Panc1 (cell line): ENCODE measurements around the gene FAM149A. TPM values are rescaled to one million over a fixed set of nuclear protein-coding genes. Genes with fewer than 3 reads are reported as not detected.

Experiments used
- ATAC-seq: fragments of 200-7000 bp; cut with Tn5 transposase; 2 replicates; pipeline ENCODE4 v1.9.1; 2020; ENCODE audit warnings: mild to moderate bottlenecking, moderate library complexity
- BruUV-seq: library from RNA; stranded (reverse); fragments of 400-500 nt; replicated peaks from 2 replicates; lab custom pipeline; 2021; lab: Mats Ljungman, UMichigan
- CTCF ChIA-PET: fragments of 300-600 bp; sonication (Branson Sonifier 250); formaldehyde crosslinking; loops from one replicate; lab custom pipeline; 2022; ENCODE audit warnings: antibody characterized with exemption; lab: Charles Lee
- POLR2A ChIA-PET: fragments of 300-600 bp; sonication (Branson Sonifier 250); formaldehyde crosslinking; loops from one replicate; lab custom pipeline; 2022; ENCODE audit warnings: antibody characterized with exemption; lab: Charles Lee
- DNase-seq: peaks from one replicate; pipeline ENCODE4 v3.0.0-alpha.2; 2010; ENCODE audit warnings: low read depth, low spot score
- H3K27ac ChIP-seq: 2 replicates; pipeline ENCODE4 v1.5.1; 2011; ENCODE audit warnings: mild to moderate bottlenecking, low read length, inconsistent platforms
- H3K27me3 ChIP-seq: fragments of 200-500 bp; sonication (Bioruptor generic); 2 replicates; pipeline ENCODE4 v1.6.0; 2014; ENCODE audit warnings: low read length, inconsistent platforms; ENCODE audit not compliant: control insufficient read depth, insufficient read depth
- H3K36me3 ChIP-seq: fragments of 200-500 bp; sonication (Bioruptor generic); 2 replicates; pipeline ENCODE4 v1.5.1; 2014; ENCODE audit warnings: inconsistent platforms, mild to moderate bottlenecking, low read length, moderate library complexity; ENCODE audit not compliant: control insufficient read depth, insufficient read depth
- H3K4me1 ChIP-seq: 2 replicates; pipeline ENCODE4 v1.5.1; 2011; ENCODE audit warnings: inconsistent platforms, mild to moderate bottlenecking, low read length, moderate library complexity; ENCODE audit not compliant: control insufficient read depth, insufficient read depth
- H3K4me3 ChIP-seq, 2 experiments: 2 replicates each; pipeline ENCODE4 v1.5.1; 2011 to 2012; ENCODE audit warnings: low read depth in 2 of 2, low read length in 2 of 2, mild to moderate bottlenecking in 2 of 2, inconsistent platforms in 1 of 2, moderate library complexity in 1 of 2
- H3K9me3 ChIP-seq: fragments of 200-500 bp; sonication (Bioruptor generic); 2 replicates; pipeline ENCODE4 v1.5.1; 2014; ENCODE audit warnings: low read depth, mild to moderate bottlenecking, inconsistent platforms, low read length, moderate library complexity; ENCODE audit not compliant: control insufficient read depth, insufficient read depth
- POLR2AphosphoS5 ChIP-seq: IDR thresholded peaks from 2 replicates; pipeline ENCODE4 v1.6.1; 2012; ENCODE audit warnings: mild to moderate bottlenecking, low read depth, low read length, moderate library complexity
- SIN3A ChIP-seq: IDR thresholded peaks from 2 replicates; pipeline ENCODE4 v1.6.1; 2012; ENCODE audit warnings: low read depth, mild to moderate bottlenecking, low read length, moderate library complexity, borderline replicate concordance; ENCODE audit not compliant: insufficient read depth
- TCF7L2 ChIP-seq: IDR thresholded peaks from 2 replicates; pipeline ENCODE4 v1.6.1; 2011; ENCODE audit warnings: mild to moderate bottlenecking, low read depth, low read length, inconsistent platforms
- in situ Hi-C: cut with HindIII; loops from 2 replicates; pipeline ENCODE4 v1.10.0; 2016; ENCODE audit warnings: low sequenced_read_pairs, low pct_unique_long_range_greater_than_20kb
- intact Hi-C: fragments of 100-400 bp; cut with micrococcal nuclease; formaldehyde crosslinking; loops from one replicate; pipeline ENCODE4 v1.10.0; 2022; ENCODE audit not compliant: unreplicated experiment
- total RNA-seq: library from RNA; stranded (reverse); gene quantifications from one replicate; pipeline ENCODE4 v1.2.1, GENCODE V29; 2021; ENCODE audit not compliant: unreplicated experiment
- TF ChIP-seq, protein P1 (sequence below), 2 experiments: IDR thresholded peaks; 2 replicates each; pipeline ENCODE4 v1.6.1; 2011 to 2012; ENCODE audit warnings: low read depth in 2 of 2, control low read depth in 1 of 2, low read length in 1 of 2, mild to moderate bottlenecking in 1 of 2, moderate library complexity in 1 of 2; ENCODE audit not compliant: insufficient read depth in 1 of 2
- TF ChIP-seq, protein P2 (sequence below): fragments of 450-650 bp; IDR thresholded peaks from 2 replicates; pipeline ENCODE4 v1.5.1; 2017; ENCODE audit warnings: mild to moderate bottlenecking

The FAM149A gene
- total RNA-seq, 1 experiment from 2014 or later, result 0.13 TPM

DNA sequence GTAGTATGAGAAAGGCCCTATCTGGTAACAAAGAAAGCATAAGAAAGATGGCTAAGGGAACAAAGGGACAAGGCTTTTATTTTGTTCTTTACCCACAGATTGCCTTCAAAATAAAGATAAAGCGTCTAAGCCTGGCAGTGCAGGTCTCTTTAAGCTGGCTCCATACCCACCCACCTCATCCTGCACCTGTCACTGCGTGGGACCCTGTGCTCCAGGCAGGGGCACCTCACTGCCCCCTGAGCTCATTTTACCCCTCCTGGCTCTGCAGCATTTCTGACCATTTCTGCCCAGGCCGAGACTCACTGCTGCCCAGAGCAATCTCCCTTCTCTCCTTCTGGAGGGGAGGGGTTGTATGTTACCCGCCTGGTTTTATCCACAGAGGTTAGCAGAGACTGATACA, 85.2 kb downstream of the FAM149A start:
- BruUV-seq, result no TSS peak
- no peak for DNase-seq
- H3K9me3 ChIP-seq, result no peaks in the 10 kb centered on the region
- intact Hi-C loops (no loop called here), in situ Hi-C loops (no loop called here)
- TF ChIP-seq, protein P1, sequence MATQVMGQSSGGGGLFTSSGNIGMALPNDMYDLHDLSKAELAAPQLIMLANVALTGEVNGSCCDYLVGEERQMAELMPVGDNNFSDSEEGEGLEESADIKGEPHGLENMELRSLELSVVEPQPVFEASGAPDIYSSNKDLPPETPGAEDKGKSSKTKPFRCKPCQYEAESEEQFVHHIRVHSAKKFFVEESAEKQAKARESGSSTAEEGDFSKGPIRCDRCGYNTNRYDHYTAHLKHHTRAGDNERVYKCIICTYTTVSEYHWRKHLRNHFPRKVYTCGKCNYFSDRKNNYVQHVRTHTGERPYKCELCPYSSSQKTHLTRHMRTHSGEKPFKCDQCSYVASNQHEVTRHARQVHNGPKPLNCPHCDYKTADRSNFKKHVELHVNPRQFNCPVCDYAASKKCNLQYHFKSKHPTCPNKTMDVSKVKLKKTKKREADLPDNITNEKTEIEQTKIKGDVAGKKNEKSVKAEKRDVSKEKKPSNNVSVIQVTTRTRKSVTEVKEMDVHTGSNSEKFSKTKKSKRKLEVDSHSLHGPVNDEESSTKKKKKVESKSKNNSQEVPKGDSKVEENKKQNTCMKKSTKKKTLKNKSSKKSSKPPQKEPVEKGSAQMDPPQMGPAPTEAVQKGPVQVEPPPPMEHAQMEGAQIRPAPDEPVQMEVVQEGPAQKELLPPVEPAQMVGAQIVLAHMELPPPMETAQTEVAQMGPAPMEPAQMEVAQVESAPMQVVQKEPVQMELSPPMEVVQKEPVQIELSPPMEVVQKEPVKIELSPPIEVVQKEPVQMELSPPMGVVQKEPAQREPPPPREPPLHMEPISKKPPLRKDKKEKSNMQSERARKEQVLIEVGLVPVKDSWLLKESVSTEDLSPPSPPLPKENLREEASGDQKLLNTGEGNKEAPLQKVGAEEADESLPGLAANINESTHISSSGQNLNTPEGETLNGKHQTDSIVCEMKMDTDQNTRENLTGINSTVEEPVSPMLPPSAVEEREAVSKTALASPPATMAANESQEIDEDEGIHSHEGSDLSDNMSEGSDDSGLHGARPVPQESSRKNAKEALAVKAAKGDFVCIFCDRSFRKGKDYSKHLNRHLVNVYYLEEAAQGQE (IDR thresholded peaks at IDR 0.05; ENCODE audit: insufficient read depth in 1 of 2, low read depth in 2 of 2, low read length in 1 of 2), result no peak
- no peak for TF ChIP-seq TCF7L2
- TF ChIP-seq, protein P2, sequence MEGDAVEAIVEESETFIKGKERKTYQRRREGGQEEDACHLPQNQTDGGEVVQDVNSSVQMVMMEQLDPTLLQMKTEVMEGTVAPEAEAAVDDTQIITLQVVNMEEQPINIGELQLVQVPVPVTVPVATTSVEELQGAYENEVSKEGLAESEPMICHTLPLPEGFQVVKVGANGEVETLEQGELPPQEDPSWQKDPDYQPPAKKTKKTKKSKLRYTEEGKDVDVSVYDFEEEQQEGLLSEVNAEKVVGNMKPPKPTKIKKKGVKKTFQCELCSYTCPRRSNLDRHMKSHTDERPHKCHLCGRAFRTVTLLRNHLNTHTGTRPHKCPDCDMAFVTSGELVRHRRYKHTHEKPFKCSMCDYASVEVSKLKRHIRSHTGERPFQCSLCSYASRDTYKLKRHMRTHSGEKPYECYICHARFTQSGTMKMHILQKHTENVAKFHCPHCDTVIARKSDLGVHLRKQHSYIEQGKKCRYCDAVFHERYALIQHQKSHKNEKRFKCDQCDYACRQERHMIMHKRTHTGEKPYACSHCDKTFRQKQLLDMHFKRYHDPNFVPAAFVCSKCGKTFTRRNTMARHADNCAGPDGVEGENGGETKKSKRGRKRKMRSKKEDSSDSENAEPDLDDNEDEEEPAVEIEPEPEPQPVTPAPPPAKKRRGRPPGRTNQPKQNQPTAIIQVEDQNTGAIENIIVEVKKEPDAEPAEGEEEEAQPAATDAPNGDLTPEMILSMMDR, result no peak
- no peak for TF ChIP-seq POLR2AphosphoS5
- TF ChIP-seq SIN3A, result no peak
- no peak overlapping the region for H3K27ac ChIP-seq
- H3K27me3 ChIP-seq, result no peaks in the 10 kb centered on the region
- no peak for ATAC-seq
- no peak overlapping the region for H3K4me3 ChIP-seq
- no peaks in the 10 kb centered on the region for H3K36me3 ChIP-seq
- ChIA-PET POLR2A (interaction anchor here (0.7 kb wide), 1 partner anchor 1419 kb away, joined by 6 read pairs; no protein-coding TSS in a partner anchor), CTCF (no interaction called here)
- H3K4me1 ChIP-seq, result no peaks in the 10 kb centered on the region; the same call in 1 of the 2 replicates

DNA sequence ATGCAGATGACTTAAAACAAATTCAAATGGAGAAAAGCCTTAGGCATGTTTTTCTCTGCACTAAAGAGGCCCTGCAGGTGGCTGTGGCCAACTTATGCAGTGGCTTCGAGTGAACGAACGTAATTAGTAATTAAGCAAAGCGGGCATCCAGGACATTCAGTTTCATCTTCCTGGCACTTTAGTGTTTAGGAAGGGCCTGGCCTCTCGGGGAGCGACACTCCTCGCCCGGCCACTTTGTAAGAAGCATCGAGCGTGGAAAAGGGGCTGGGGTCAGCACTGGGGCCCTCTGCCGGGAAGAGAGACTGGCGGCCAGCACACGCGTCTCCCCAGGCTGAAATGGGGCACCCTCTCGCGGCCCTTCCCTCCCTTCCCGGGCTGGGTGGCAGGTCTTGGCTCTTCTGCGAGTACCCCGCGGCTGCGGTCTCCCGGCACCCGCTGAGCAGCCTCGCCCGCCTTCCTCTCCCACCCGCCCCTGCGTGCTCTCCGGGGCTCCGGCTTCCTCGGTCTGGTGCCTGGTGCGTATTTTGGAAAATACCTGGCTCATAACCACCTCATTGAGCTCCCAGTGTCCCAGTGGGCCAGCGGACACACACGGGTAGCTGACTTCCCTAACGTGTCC, 86.2 kb downstream of the FAM149A start:
- no TSS peak for BruUV-seq
- ATAC-seq (peak; percentile 56), DNase-seq (no peak)
- intact Hi-C loops (no loop called here), in situ Hi-C loops (no loop called here)
- ChIA-PET CTCF (no interaction called here), POLR2A (no interaction called here)
- TF ChIP-seq, protein P2, result no peak
- no peak for TF ChIP-seq TCF7L2
- no peak for TF ChIP-seq SIN3A
- TF ChIP-seq, protein P1 (IDR thresholded peaks at IDR 0.05; ENCODE audit: insufficient read depth in 1 of 2, low read depth in 2 of 2, low read length in 1 of 2), result no peak
- TF ChIP-seq POLR2AphosphoS5, result no peak
- no peaks in the 10 kb centered on the region for H3K27me3 ChIP-seq
- H3K27ac ChIP-seq, result no peak overlapping the region; the same call in 1 of the 2 replicates
- no peaks in the 10 kb centered on the region for H3K36me3 ChIP-seq
- H3K9me3 ChIP-seq, result no peaks in the 10 kb centered on the region
- no peaks in the 10 kb centered on the region; the same call in 1 of the 2 replicates for H3K4me1 ChIP-seq
- H3K4me3 ChIP-seq, result peak overlapping the region; percentile 60 to 63
